K562 (cell line): ENCODE data around the gene SARS1. TPM values are rescaled to one million over a fixed set of nuclear protein-coding genes. Genes with fewer than 3 reads are reported as not detected.

Experiments
- ATAC-seq: fragments of 200-7000 bp; cut with Tn5 transposase; 3 replicates; pipeline ENCODE4 v1.9.1; 2020; ENCODE audit warnings: moderate library complexity
- BruUV-seq: library from RNA; stranded (reverse); fragments of 400-500 nt; replicated peaks from 2 replicates; lab custom pipeline; 2021; lab: Mats Ljungman, UMichigan
- CTCF ChIA-PET: fragments of 300-600 bp; formaldehyde crosslinking; extraction: SDS; loops from one replicate; lab custom pipeline; 2021; ENCODE audit warnings: low intra/inter-chr PET ratio; lab: Yijun Ruan, JAX
- POLR2A ChIA-PET: fragments of 300-600, 350-650 bp; sonication (Branson Sonifier 250); formaldehyde crosslinking; extraction: SDS; loops from one replicate; lab custom pipeline; 2021; ENCODE audit warnings: antibody characterized with exemption, inconsistent platforms; lab: Yijun Ruan, JAX
- DNase-seq, 4 experiments: peaks; one replicate each; pipeline versions ENCODE4 v3.0.0 to v3.0.0-alpha.2; 2011 to 2018; ENCODE audit warnings: low spot score in 3 of 4, mixed read lengths in 3 of 4; ENCODE audit errors: extremely low read depth in 1 of 4
- FAIRE-seq: peaks from 2 replicates; lab custom pipeline; 2011; peaks lifted over from hg19 to GRCh38; lab: Jason Lieb, UNC
- H2AFZ ChIP-seq: 2 replicates; pipeline ENCODE4 v1.6.0; 2011; ENCODE audit warnings: low read depth, low read length, control low read depth, inconsistent platforms
- H3K27ac ChIP-seq: fragments of 200-600 bp; 3 replicates; pipeline ENCODE4 v1.8.0; 2011; ENCODE audit warnings: low read depth, mild to moderate bottlenecking, control low read depth, inconsistent platforms, low read length, moderate library complexity, mixed read lengths; ENCODE audit errors: extremely low read depth
- H3K27me3 ChIP-seq, 2 experiments: fragments of 300-600 bp in 1 of 2; 2 replicates in 1 of 2; 3 replicates in 1 of 2; pipeline versions ENCODE4 v1.6.0 to v1.8.0; 2011; ENCODE audit warnings: inconsistent platforms in 2 of 2, low read length in 2 of 2, mild to moderate bottlenecking in 1 of 2, mixed read lengths in 1 of 2, moderate library complexity in 1 of 2; ENCODE audit not compliant: control insufficient read depth in 2 of 2, insufficient read depth in 2 of 2
- H3K36me3 ChIP-seq: fragments of 300-600 bp; 3 replicates; pipeline ENCODE4 v1.8.0; 2011; ENCODE audit warnings: mild to moderate bottlenecking, low read length, inconsistent platforms; ENCODE audit not compliant: control insufficient read depth, insufficient read depth
- H3K4me1 ChIP-seq, 2 experiments: fragments of 200-600 bp in 1 of 2; replicated peaks in 1 of 2; 2 replicates in 1 of 2; 3 replicates in 1 of 2; pipeline versions ENCODE4 v1.5.1 to v1.8.0; 2011; ENCODE audit warnings: inconsistent platforms in 2 of 2, low read length in 2 of 2, mild to moderate bottlenecking in 1 of 2, mixed read lengths in 1 of 2, moderate library complexity in 1 of 2; ENCODE audit not compliant: control insufficient read depth in 2 of 2, insufficient read depth in 2 of 2
- H3K4me2 ChIP-seq: 2 replicates; pipeline ENCODE4 v1.6.1; 2011; ENCODE audit warnings: low read length, control low read depth, inconsistent platforms, mixed read lengths; ENCODE audit not compliant: insufficient read depth
- H3K4me3 ChIP-seq: fragments of 200-600 bp; sonication (generic), shearing (Covaris generic); 2 replicates; pipeline ENCODE4 v1.5.1; 2016; ENCODE audit warnings: control low read depth, inconsistent platforms
- H3K79me2 ChIP-seq: fragments of 200-600 bp; 3 replicates; pipeline ENCODE4 v1.8.0; 2011; ENCODE audit warnings: low read length, inconsistent platforms; ENCODE audit not compliant: control insufficient read depth, insufficient read depth
- H3K9ac ChIP-seq, 2 experiments: 2 replicates each; pipeline versions ENCODE4 v1.6.0 to v1.6.1; 2011; ENCODE audit warnings: low read depth in 2 of 2, low read length in 2 of 2, control low read depth in 1 of 2, inconsistent platforms in 1 of 2, mild to moderate bottlenecking in 1 of 2, mixed read lengths in 1 of 2; ENCODE audit not compliant: insufficient read depth in 1 of 2
- H3K9me1 ChIP-seq: one replicate; pipeline ENCODE4 v1.6.0; 2011; ENCODE audit warnings: inconsistent platforms, mild to moderate bottlenecking, low read length, moderate library complexity; ENCODE audit not compliant: control insufficient read depth, insufficient read depth
- H3K9me3 ChIP-seq: replicated peaks from 2 replicates; pipeline ENCODE4 v1.5.1; 2011; ENCODE audit warnings: low read depth, low read length, inconsistent platforms; ENCODE audit not compliant: control insufficient read depth, insufficient read depth
- H4K20me1 ChIP-seq: replicated peaks from 2 replicates; pipeline ENCODE4 v1.6.1; 2011; ENCODE audit warnings: low read length, inconsistent platforms, mixed read lengths; ENCODE audit not compliant: control insufficient read depth, insufficient read depth
- CEBPB ChIP-seq: fragments of 450-650 bp; IDR thresholded peaks from 2 replicates; pipeline ENCODE4 v1.6.1; 2016; ENCODE audit warnings: missing genetic modification characterization, missing compliant biosample characterization
- CSDE1 ChIP-seq, 2 experiments: fragments of 450-650 bp; IDR thresholded peaks; 2 replicates each; pipeline ENCODE4 v1.6.1; 2016; ENCODE audit warnings: mild to moderate bottlenecking in 1 of 2
- CXXC5 ChIP-seq: fragments of 250-450 bp; sonication (Bioruptor Pico); IDR thresholded peaks from 2 replicates; pipeline ENCODE4 v1.8.0; 2022; ENCODE audit warnings: inconsistent platforms, mild to moderate bottlenecking, moderate library complexity
- IFI16 ChIP-seq: fragments of 250-450 bp; sonication (Bioruptor Pico); IDR thresholded peaks from 2 replicates; pipeline ENCODE4 v2.1.2; 2022; ENCODE audit warnings: mild to moderate bottlenecking, inconsistent platforms
- L3MBTL2 ChIP-seq: fragments of 450-650 bp; IDR thresholded peaks from 2 replicates; pipeline ENCODE4 v1.6.1; 2016; ENCODE audit warnings: mild to moderate bottlenecking, moderate library complexity
- MGA ChIP-seq: fragments of 450-650 bp; IDR thresholded peaks from 2 replicates; pipeline ENCODE4 v1.6.1; 2016; ENCODE audit warnings: mild to moderate bottlenecking, moderate library complexity
- POLR2AphosphoS2 ChIP-seq: IDR thresholded peaks from 2 replicates; pipeline ENCODE4 v1.6.1; 2012; ENCODE audit warnings: low read length, improper control_type of control experiment
- SETDB1 ChIP-seq: IDR thresholded peaks from one replicate; pipeline ENCODE4 v1.6.1; 2012; ENCODE audit warnings: low read length, control low read depth, inconsistent platforms
- SREBF2 ChIP-seq: sonication (generic); formaldehyde crosslinking; IDR thresholded peaks from 2 replicates; pipeline ENCODE4 v1.4.0; 2020; ENCODE audit warnings: mild to moderate bottlenecking, missing genetic modification reagents
- TEAD1 ChIP-seq, 2 experiments: fragments of 450-650 bp in 1 of 2; sonication (generic) in 1 of 2; formaldehyde crosslinking; IDR thresholded peaks; 2 replicates each; pipeline versions ENCODE4 v1.4.0 to v1.8.0; 2020 to 2022; ENCODE audit warnings: mild to moderate bottlenecking in 2 of 2, missing genetic modification reagents in 1 of 2
- TFE3 ChIP-seq: fragments of 450-650 bp; formaldehyde crosslinking; IDR thresholded peaks from 2 replicates; pipeline ENCODE4 v1.4.0; 2020; ENCODE audit warnings: mild to moderate bottlenecking, mixed read lengths
- WGBS: fragments of 100-300 bp; shearing (Covaris generic); methylation state at CpG from one replicate; pipeline ENCODE4 v1.1.6; 2016; ENCODE audit warnings: low coverage, mixed read lengths; ENCODE audit not compliant: insufficient coverage; ENCODE audit errors: missing lambda C conversion rate; 5-methylcytosine and 5-hydroxymethylcytosine counted together
- in situ Hi-C: fragments of 300-500 bp; cut with MboI; formaldehyde crosslinking; loops from 4 replicates; pipeline ENCODE4 v1.15.0; 2018; ENCODE audit warnings: inconsistent platforms, mixed read lengths
- intact Hi-C: fragments of 100-400 bp; cut with micrococcal nuclease; formaldehyde crosslinking; loops from 2 replicates; pipeline ENCODE4 v1.14.2; 2022
- polyA plus RNA-seq, 8 experiments: library from polyadenylated mRNA; depleted of rRNA in 4 of 8; stranded (reverse) in 5 of 8; unstranded in 3 of 8; fragments of >200 nt; fragmentation: Nextera tagmentation in 2 of 8; fragmentation: Illumina TruSeq in 1 of 8; extraction: Ambion mirVana in 2 of 8; extraction: Trizol in 1 of 8; gene quantifications; 2 replicates each; pipeline versions ENCODE4 v1.2.1 to v1.2.3, GENCODE V29; 2011 to 2014; ENCODE audit warnings: inconsistent platforms in 1 of 8, missing spikeins in 1 of 8
- total RNA-seq, 7 experiments: library from RNA; depleted of rRNA in 6 of 7; stranded (reverse); fragments of >200 nt in 6 of 7; fragmentation: Illumina TruSeq in 2 of 7; extraction: Trizol in 2 of 7; gene quantifications; 2 replicates each; pipeline versions ENCODE4 v1.2.1 to v1.2.3, GENCODE V29; 2011 to 2021; ENCODE audit warnings: low replicate concordance in 1 of 7

SARS1 gene
- total and polyA plus RNA-seq, 9 of the 15 experiments (the other 6 are each of a cell fraction or from before 2014, with no cell fraction given): 221 to 623 (median 254) TPM

GRCh38 chr1:109181807-109182163, 31.9 kb upstream of the SARS1 start:
- ATAC-seq: peak; percentile 41
- H3K27ac ChIP-seq: peak overlapping the region; percentile 42
- BruUV-seq: no TSS peak
- no peaks in the 10 kb centered on the region for H3K36me3 ChIP-seq
- no peaks in the 10 kb centered on the region for H3K9me1 ChIP-seq
- H2AFZ ChIP-seq: peak overlapping the region; percentile 64
- H3K9me3 ChIP-seq: no peaks in the 10 kb centered on the region
- H4K20me1 ChIP-seq: no peaks in the 10 kb centered on the region
- ChIA-PET POLR2A (interaction anchor here (0.9 to 3.7 kb wide), 5 partner anchors 9 to 101 kb away, joined by 3 to 12 read pairs (median 4); partner anchors contain the start of gene PSRC1), CTCF (no interaction called here)
- no peak overlapping the region for H3K4me3 ChIP-seq
- intact Hi-C loops (no loop called here), in situ Hi-C loops (no loop called here)
- DNase-seq: peak in 2 of 4 experiments; percentile 40 to 48
- H3K79me2 ChIP-seq: no peaks in the 10 kb centered on the region
- H3K27me3 ChIP-seq: no peaks in the 10 kb centered on the region
- H3K4me2 ChIP-seq: peak overlapping the region; percentile 53
- 20% methylated on average over 4 of the region's 4 CpGs for WGBS
- no peak for FAIRE-seq
- H3K4me1 ChIP-seq: peaks cover 30 to 33% of the 10 kb centered on the region in 2 experiments
- 0 out of 4 replicates have a peak overlapping the region, but pooled peaks of 1 of the 2 experiments have one; percentile 1 for H3K9ac ChIP-seq
- no peak for TF ChIP-seq SREBF2 (CRISPR knock-in tag)
- TF ChIP-seq TEAD1 (CRISPR knock-in tag; IDR thresholded peaks at IDR 0.05): no peak
- TF ChIP-seq CSDE1 (IDR thresholded peaks at IDR 0.05): no peak
- 0 out of 2 replicates have a peak, but pooled peaks have one; percentile 21 for TF ChIP-seq CEBPB
- TF ChIP-seq POLR2AphosphoS2: no peak
- no peak for TF ChIP-seq IFI16 (CRISPR knock-in tag)
- no peak for TF ChIP-seq TFE3
- 0 out of 2 replicates have a peak, but pooled peaks have one; percentile 22 for TF ChIP-seq CXXC5 (CRISPR knock-in tag)
- TF ChIP-seq MGA: peak; percentile 29; the same call in 1 of the 2 replicates
- no peak for TF ChIP-seq SETDB1
- TF ChIP-seq L3MBTL2: peak; percentile 27; the same call in 1 of the 2 replicates
